Endothelial cell of umbilical vein (primary cell): ENCODE measurements around the gene SYCP2. TPM values are rescaled to one million over a fixed set of nuclear protein-coding genes. Genes with fewer than 3 reads are reported as not detected.

Source experiments
- BruUV-seq: library from RNA; stranded (reverse); fragments of 400-500 nt; replicated peaks from 2 replicates; lab custom pipeline; 2021; lab: Mats Ljungman, UMichigan
- CTCF ChIA-PET: fragments of 300-600, 350-600 bp; sonication (Branson Sonifier 250); formaldehyde crosslinking; loops from one replicate; lab custom pipeline; 2021; ENCODE audit warnings: antibody characterized with exemption, inconsistent platforms; lab: Charles Lee
- POLR2A ChIA-PET: fragments of 300-600, 350-600 bp; sonication (Branson Sonifier 250); formaldehyde crosslinking; loops from one replicate; lab custom pipeline; 2021; ENCODE audit warnings: antibody characterized with exemption, inconsistent platforms; lab: Charles Lee
- DNase-seq: peaks from one replicate; pipeline ENCODE4 v3.0.0-alpha.2; 2011; ENCODE audit warnings: low read depth, low spot score
- FAIRE-seq: peaks from 2 replicates; lab custom pipeline; 2011; peaks lifted over from hg19 to GRCh38; lab: Jason Lieb, UNC
- H2AFZ ChIP-seq: 2 replicates; pipeline ENCODE4 v1.6.0; 2012; ENCODE audit warnings: low read depth, low read length, control low read depth, inconsistent platforms
- H3K27ac ChIP-seq: 2 replicates; pipeline ENCODE4 v1.5.1; 2011; ENCODE audit warnings: low read depth, mild to moderate bottlenecking, control low read depth, low read length, moderate library complexity; ENCODE audit not compliant: insufficient read depth
- H3K27me3 ChIP-seq, 2 experiments: 2 replicates each; pipeline versions ENCODE4 v1.6.0 to v1.6.1; 2011; ENCODE audit warnings: low read length in 2 of 2, mixed read lengths in 1 of 2; ENCODE audit not compliant: control insufficient read depth in 2 of 2, insufficient read depth in 2 of 2
- H3K36me3 ChIP-seq, 2 experiments: 2 replicates in 1 of 2; 3 replicates in 1 of 2; pipeline ENCODE4 v1.5.1; 2011; ENCODE audit warnings: low read length in 2 of 2, mild to moderate bottlenecking in 1 of 2, moderate library complexity in 1 of 2; ENCODE audit not compliant: control insufficient read depth in 2 of 2, insufficient read depth in 2 of 2; ENCODE audit errors: extremely low read depth in 1 of 2
- H3K4me1 ChIP-seq: 3 replicates; pipeline ENCODE4 v1.5.1; 2011; ENCODE audit warnings: mild to moderate bottlenecking, low read length; ENCODE audit not compliant: control insufficient read depth, insufficient read depth; ENCODE audit errors: extremely low read depth
- H3K4me2 ChIP-seq: 2 replicates; pipeline ENCODE4 v1.6.1; 2011; ENCODE audit warnings: low read length, control low read depth, mixed read lengths; ENCODE audit not compliant: insufficient read depth
- H3K4me3 ChIP-seq, 3 experiments: fragments of 200-600 bp in 1 of 3; sonication (generic), shearing (Covaris generic) in 1 of 3; replicated peaks in 1 of 3; 2 replicates each; pipeline ENCODE4 v1.5.1; 2011 to 2016; ENCODE audit warnings: control low read depth in 3 of 3, low read length in 3 of 3, mild to moderate bottlenecking in 2 of 3, inconsistent platforms in 1 of 3, low read depth in 1 of 3, moderate library complexity in 1 of 3; ENCODE audit not compliant: insufficient read depth in 1 of 3
- H3K79me2 ChIP-seq: 2 replicates; pipeline ENCODE4 v1.6.0; 2012; ENCODE audit warnings: low read length, inconsistent platforms; ENCODE audit not compliant: control insufficient read depth, insufficient read depth
- H3K9ac ChIP-seq: replicated peaks from 2 replicates; pipeline ENCODE3; 2011; ENCODE audit warnings: low read length, control low read depth; ENCODE audit not compliant: insufficient read depth; ENCODE audit errors: extremely low read depth
- H3K9me1 ChIP-seq: replicated peaks from 3 replicates; pipeline ENCODE4 v1.6.0; 2011; ENCODE audit warnings: mild to moderate bottlenecking, low read length; ENCODE audit not compliant: control insufficient read depth, insufficient read depth; ENCODE audit errors: extremely low read depth
- H3K9me3 ChIP-seq: replicated peaks from 2 replicates; pipeline ENCODE4 v1.5.1; 2012; ENCODE audit warnings: low read length, inconsistent platforms; ENCODE audit not compliant: control insufficient read depth, insufficient read depth
- H4K20me1 ChIP-seq: replicated peaks from 2 replicates; pipeline ENCODE3; 2011; ENCODE audit warnings: mild to moderate bottlenecking, low read length; ENCODE audit not compliant: control insufficient read depth, insufficient read depth; ENCODE audit errors: extremely low read depth
- EZH2 ChIP-seq: IDR thresholded peaks from 2 replicates; pipeline ENCODE4 v1.6.1; 2012; ENCODE audit warnings: borderline replicate concordance, low read depth, mild to moderate bottlenecking, moderate library complexity, low read length, inconsistent platforms; ENCODE audit not compliant: severe bottlenecking
- FOS ChIP-seq: IDR thresholded peaks from 2 replicates; pipeline ENCODE4 v1.6.1; 2011; ENCODE audit warnings: mild to moderate bottlenecking, low read length, moderate library complexity, borderline replicate concordance; ENCODE audit not compliant: insufficient read depth
- GATA2 ChIP-seq: IDR thresholded peaks from 2 replicates; pipeline ENCODE4 v1.7.0; 2011; ENCODE audit warnings: low read depth, mild to moderate bottlenecking, moderate library complexity, mixed read lengths, low read length; ENCODE audit not compliant: insufficient read length, insufficient read depth
- JUN ChIP-seq: IDR thresholded peaks from 2 replicates; pipeline ENCODE4 v1.6.1; 2011; ENCODE audit warnings: borderline replicate concordance, low read depth; ENCODE audit not compliant: insufficient read length, insufficient read depth
- MAX ChIP-seq: IDR thresholded peaks from 2 replicates; pipeline ENCODE4 v1.6.1; 2011; ENCODE audit not compliant: insufficient read depth, insufficient read length
- MYC ChIP-seq: IDR thresholded peaks from one replicate; pipeline ENCODE4 v1.6.1; 2011; ENCODE audit warnings: mild to moderate bottlenecking, low read depth, low read length
- POLR2A ChIP-seq: IDR thresholded peaks from 2 replicates; pipeline ENCODE4 v1.6.1; 2012; ENCODE audit warnings: low read depth, mild to moderate bottlenecking, control low read depth, low read length
- POLR2AphosphoS5 ChIP-seq: IDR thresholded peaks from 2 replicates; pipeline ENCODE4 v1.6.1; 2012; ENCODE audit warnings: low read depth, mild to moderate bottlenecking, control low read depth, low read length, moderate library complexity; ENCODE audit not compliant: insufficient read depth
- dilution Hi-C: fragments of 300-500 bp; cut with MboI; formaldehyde crosslinking; loops from one replicate; pipeline ENCODE4 v1.15.0; 2019; ENCODE audit warnings: low sequenced_read_pairs; ENCODE audit not compliant: extremely low pct_ligation_motif_present
- intact Hi-C: fragments of 100-400 bp; cut with micrococcal nuclease; formaldehyde crosslinking; loops from one replicate; pipeline ENCODE4 v1.10.0; 2022
- polyA plus RNA-seq, 4 experiments: library from polyadenylated mRNA; depleted of rRNA in 3 of 4; stranded (reverse) in 3 of 4; unstranded in 1 of 4; fragments of >200 nt; gene quantifications; 2 replicates each; pipeline versions ENCODE4 v1.2.1 to v1.2.3, GENCODE V29; 2011 to 2012; ENCODE audit warnings: missing spikeins in 1 of 4
- total RNA-seq: library from RNA; stranded (reverse); gene quantifications from 2 replicates; pipeline ENCODE4 v1.2.3, GENCODE V29; 2021
- TF ChIP-seq, protein P1 (sequence below), 2 donors: IDR thresholded peaks; 1 replicate in 1 of 2; 2 replicates in 1 of 2; pipeline ENCODE4 v1.5.1; 2011; ENCODE audit warnings: low read length in 2 of 2, mild to moderate bottlenecking in 2 of 2, moderate library complexity in 2 of 2, control low read depth in 1 of 2, inconsistent platforms in 1 of 2, low read depth in 1 of 2; ENCODE audit not compliant: insufficient read depth in 1 of 2; ENCODE audit errors: extremely low read depth in 1 of 2

The SYCP2 gene
- total and polyA plus RNA-seq, 2 donors (not counting 3 experiments of a cell fraction or from before 2014, with no cell fraction given): 0.07 to 0.35 TPM

- Histone ChIP-seq H3K9ac (no peak overlapping the region), H3K9me1 (no peaks in the 10 kb centered on the region), H3K36me3 (no peaks in the 10 kb centered on the region), H2AFZ (no peak overlapping the region), H3K4me2 (no peak overlapping the region), H3K4me3 (no peak overlapping the region), H4K20me1 (no peaks in the 10 kb centered on the region), H3K27me3 (no peaks in the 10 kb centered on the region), H3K27ac (no peak overlapping the region), H3K79me2 (no peaks in the 10 kb centered on the region), H3K9me3 (no peaks in the 10 kb centered on the region), H3K4me1 (no peaks in the 10 kb centered on the region)
- intact Hi-C loops: no loop called here
- DNase-seq (no peak), FAIRE-seq (no peak)
- no TSS peak for BruUV-seq
- dilution Hi-C loops: no loop called here
- TF ChIP-seq FOS (no peak), MAX (no peak), MYC (no peak), GATA2 (no peak), EZH2 (no peak), POLR2A (no peak), JUN (no peak), POLR2AphosphoS5 (no peak)
- TF ChIP-seq, protein P1, sequence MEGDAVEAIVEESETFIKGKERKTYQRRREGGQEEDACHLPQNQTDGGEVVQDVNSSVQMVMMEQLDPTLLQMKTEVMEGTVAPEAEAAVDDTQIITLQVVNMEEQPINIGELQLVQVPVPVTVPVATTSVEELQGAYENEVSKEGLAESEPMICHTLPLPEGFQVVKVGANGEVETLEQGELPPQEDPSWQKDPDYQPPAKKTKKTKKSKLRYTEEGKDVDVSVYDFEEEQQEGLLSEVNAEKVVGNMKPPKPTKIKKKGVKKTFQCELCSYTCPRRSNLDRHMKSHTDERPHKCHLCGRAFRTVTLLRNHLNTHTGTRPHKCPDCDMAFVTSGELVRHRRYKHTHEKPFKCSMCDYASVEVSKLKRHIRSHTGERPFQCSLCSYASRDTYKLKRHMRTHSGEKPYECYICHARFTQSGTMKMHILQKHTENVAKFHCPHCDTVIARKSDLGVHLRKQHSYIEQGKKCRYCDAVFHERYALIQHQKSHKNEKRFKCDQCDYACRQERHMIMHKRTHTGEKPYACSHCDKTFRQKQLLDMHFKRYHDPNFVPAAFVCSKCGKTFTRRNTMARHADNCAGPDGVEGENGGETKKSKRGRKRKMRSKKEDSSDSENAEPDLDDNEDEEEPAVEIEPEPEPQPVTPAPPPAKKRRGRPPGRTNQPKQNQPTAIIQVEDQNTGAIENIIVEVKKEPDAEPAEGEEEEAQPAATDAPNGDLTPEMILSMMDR (IDR thresholded peaks at IDR 0.05; ENCODE audit: extremely low read depth in 1 of 2, insufficient read depth in 1 of 2, low read depth in 1 of 2, low read length in 2 of 2): no peak
- ChIA-PET POLR2A (no interaction called here), CTCF (no interaction called here)
Observed at GRCh38 chr20:59880198-59880597, 53.2 kb downstream of the SYCP2 start.
